Vagina (tissue), 2 donors: ENCODE results near the gene LRRC17. TPM values are rescaled to one million over a fixed set of nuclear protein-coding genes. Genes with fewer than 3 reads are reported as not detected.

Experiments
- DNase-seq, 2 donors: peaks; one replicate each; pipeline ENCODE4 v3.0.0-alpha.2; 2017; ENCODE audit errors: extremely low spot score in 2 of 2
- H3K27ac ChIP-seq: fragments of 200-600 bp; sonication (generic); one replicate; pipeline ENCODE4 v1.5.1; 2019
- H3K27me3 ChIP-seq: fragments of 200-600 bp; sonication (generic); one replicate; pipeline ENCODE4 v1.5.1; 2019
- H3K36me3 ChIP-seq, 2 donors: fragments of 200-600 bp; sonication (generic); one replicate each; pipeline ENCODE4 v1.5.1; 2017 to 2019
- H3K4me1 ChIP-seq: fragments of 200-600 bp; sonication (generic); one replicate; pipeline ENCODE4 v1.5.1; 2019
- H3K4me3 ChIP-seq, 2 donors: fragments of 200-600 bp; sonication (generic); 1 replicate in 1 of 2; 2 replicates in 1 of 2; pipeline ENCODE4 v1.5.1; 2016 to 2019
- H3K9me3 ChIP-seq: fragments of 200-600 bp; sonication (generic); one replicate; pipeline ENCODE4 v1.5.1; 2019
- POLR2A ChIP-seq, 2 donors: fragments of 450-650 bp; IDR thresholded peaks; one replicate each; pipeline ENCODE4 v1.6.1; 2017; ENCODE audit warnings: antibody characterized with exemption in 2 of 2, mild to moderate bottlenecking in 2 of 2, moderate library complexity in 2 of 2
- intact Hi-C: fragments of 100-400 bp; cut with DNase I; formaldehyde crosslinking; loops from one replicate; pipeline ENCODE4 v1.15.1; 2023
- total RNA-seq: library from RNA; depleted of rRNA; stranded (reverse); fragments of >200 nt; gene quantifications from one replicate; pipeline ENCODE4 v1.2.3, GENCODE V29; 2016
- TF ChIP-seq, protein P1 (sequence below), 3 experiments: fragments of 450-650 bp in 2 of 3; fragments of 200-600 bp in 1 of 3; sonication (generic) in 1 of 3; IDR thresholded peaks; one replicate each; pipeline ENCODE4 v1.5.1; 2017 to 2019; ENCODE audit warnings: antibody characterized with exemption in 3 of 3, mild to moderate bottlenecking in 2 of 3, moderate library complexity in 2 of 3

LRRC17 gene
- total RNA-seq, 1 donor from 2014 or later, result 2.9 TPM

DNA sequence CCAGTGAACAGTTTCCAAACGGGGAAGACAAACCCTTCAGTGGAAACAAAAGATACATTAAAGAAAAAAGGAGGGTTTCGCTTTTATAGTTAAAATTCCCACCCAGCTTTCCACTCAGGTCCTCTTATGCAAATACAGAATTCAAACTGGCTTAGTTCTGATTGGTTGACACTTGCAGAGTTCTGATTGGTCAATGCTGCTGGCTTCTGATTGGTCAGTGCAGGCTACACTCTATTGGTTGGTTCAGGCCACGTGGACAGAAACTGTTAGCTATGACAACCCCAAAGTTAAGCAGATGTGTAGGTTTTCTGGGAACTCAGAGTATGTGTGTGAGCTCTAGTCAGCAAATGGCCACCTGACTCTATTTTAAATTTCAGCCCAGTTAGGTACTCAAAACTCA lies 81.8 kb downstream of the LRRC17 start:
- TF ChIP-seq POLR2A (IDR thresholded peaks at IDR 0.05), result no peak
- TF ChIP-seq, protein P1, sequence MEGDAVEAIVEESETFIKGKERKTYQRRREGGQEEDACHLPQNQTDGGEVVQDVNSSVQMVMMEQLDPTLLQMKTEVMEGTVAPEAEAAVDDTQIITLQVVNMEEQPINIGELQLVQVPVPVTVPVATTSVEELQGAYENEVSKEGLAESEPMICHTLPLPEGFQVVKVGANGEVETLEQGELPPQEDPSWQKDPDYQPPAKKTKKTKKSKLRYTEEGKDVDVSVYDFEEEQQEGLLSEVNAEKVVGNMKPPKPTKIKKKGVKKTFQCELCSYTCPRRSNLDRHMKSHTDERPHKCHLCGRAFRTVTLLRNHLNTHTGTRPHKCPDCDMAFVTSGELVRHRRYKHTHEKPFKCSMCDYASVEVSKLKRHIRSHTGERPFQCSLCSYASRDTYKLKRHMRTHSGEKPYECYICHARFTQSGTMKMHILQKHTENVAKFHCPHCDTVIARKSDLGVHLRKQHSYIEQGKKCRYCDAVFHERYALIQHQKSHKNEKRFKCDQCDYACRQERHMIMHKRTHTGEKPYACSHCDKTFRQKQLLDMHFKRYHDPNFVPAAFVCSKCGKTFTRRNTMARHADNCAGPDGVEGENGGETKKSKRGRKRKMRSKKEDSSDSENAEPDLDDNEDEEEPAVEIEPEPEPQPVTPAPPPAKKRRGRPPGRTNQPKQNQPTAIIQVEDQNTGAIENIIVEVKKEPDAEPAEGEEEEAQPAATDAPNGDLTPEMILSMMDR (IDR thresholded peaks at IDR 0.05), result no peak
- Histone ChIP-seq H3K27me3 (peaks cover 3% of the 10 kb centered on the region), H3K4me1 (peaks cover 24% of the 10 kb centered on the region), H3K27ac (no peak overlapping the region), H3K36me3 (no peaks in the 10 kb centered on the region), H3K9me3 (no peaks in the 10 kb centered on the region), H3K4me3 (no peak overlapping the region)
- no peak for DNase-seq
- intact Hi-C loops, result no loop called here

Other genes with a start within 250 kb of the LRRC17 start
- 2.2 TPM for gene POLR2J2, start 241.3 kb upstream of the LRRC17 start, total RNA-seq
- gene FAM185A, start 164.0 kb upstream of the LRRC17 start, total RNA-seq, result 15.5 TPM
- gene FBXL13, start 161.8 kb downstream of the LRRC17 start, total RNA-seq, result 0.98 TPM
- 36.6 TPM for gene ARMC10, start 162.1 kb downstream of the LRRC17 start, total RNA-seq
- 15.0 TPM for gene NAPEPLD, start 236.1 kb downstream of the LRRC17 start, total RNA-seq